ENCODE measurements around the gene EIF3B. TPM values are rescaled to one million over a fixed set of nuclear protein-coding genes. Genes with fewer than 3 reads are reported as not detected.

EIF3B gene
- total and polyA plus RNA-seq, 10 donors = 78.1 to 150 (median 110) TPM

- no peaks in the 10 kb centered on the region for H3K9me3 ChIP-seq
- intact Hi-C loops (cut with DNase I; ENCODE audit: low total_unique reads) = loop anchor here (5.0 kb wide), 1 partner anchor 63 kb away; no protein-coding TSS in a partner anchor
- WGBS, 5 donors = 74 to 88% (median 83%) methylated on average over 20 of the region's 20 CpGs
- H3K4me3 ChIP-seq = peak overlapping the region in 2 of 8 donors; percentile 72 to 97
- TF ChIP-seq POLR2AphosphoS5 (IDR thresholded peaks at IDR 0.05) = no peak
- TF ChIP-seq CTCF (IDR thresholded peaks at IDR 0.05 in 8 of 11, conservative IDR thresholded peaks at IDR 0.05 in 3 of 11) = no peak
- TF ChIP-seq POLR2A (IDR thresholded peaks at IDR 0.05) = no peak
- peak overlapping the region; percentile 53 to 98 (median 95) for H3K27ac ChIP-seq
- no peak for DNase-seq
- peaks cover 0 to 14% (median 2%) of the 10 kb centered on the region in 6 donors for H3K36me3 ChIP-seq
- H3K27me3 ChIP-seq (replicated peaks in 1 of 7) = no peaks in the 10 kb centered on the region
- H3K4me1 ChIP-seq = peaks cover 19 to 95% (median 79%) of the 10 kb centered on the region in 6 donors
These were observed 44.7 kb upstream of the EIF3B start for GRCh38 chr7:2309889-2310331.

- Histone ChIP-seq H3K27me3 (replicated peaks in 1 of 7) (no peaks in the 10 kb centered on the region), H3K9me3 (no peaks in the 10 kb centered on the region), H3K36me3 (peaks cover 0 to 14% (median 2%) of the 10 kb centered on the region in 6 donors), H3K4me3 (peak overlapping the region; percentile 20 to 97 (median 83)), H3K4me1 (peaks cover 19 to 82% (median 62%) of the 10 kb centered on the region in 6 donors), H3K27ac (peak overlapping the region; percentile 46 to 98 (median 96))
- intact Hi-C loops (cut with DNase I; ENCODE audit: low total_unique reads) = loop anchor here (5.0 kb wide), 1 partner anchor 65 kb away; no protein-coding TSS in a partner anchor
- TF ChIP-seq CTCF (IDR thresholded peaks at IDR 0.05 in 8 of 11, conservative IDR thresholded peaks at IDR 0.05 in 3 of 11) = no peak
- TF ChIP-seq POLR2AphosphoS5 (IDR thresholded peaks at IDR 0.05) = peak in 2 of 3 donors; percentile 14 to 20
- TF ChIP-seq POLR2A (IDR thresholded peaks at IDR 0.05) = peak in 1 of 3 donors; percentile 11
- no peak for DNase-seq
- 45 to 74% (median 68%) methylated on average over 17 of the region's 17 CpGs for WGBS, 5 donors
These were observed 42.2 kb upstream of the EIF3B start for GRCh38 chr7:2312267-2312929.

- H3K9me3 ChIP-seq = no peaks in the 10 kb centered on the region
- WGBS, 5 donors = 18 to 21% (median 20%) methylated on average over 35 to 42 of the region's 42 CpGs
- intact Hi-C loops (cut with DNase I; ENCODE audit: low total_unique reads) = loop anchor here (5.0 kb wide), 1 partner anchor 66 kb away; no protein-coding TSS in a partner anchor
- peak overlapping the region; percentile 72 to 97 (median 85) for H3K4me3 ChIP-seq
- DNase-seq = no peak
- H3K4me1 ChIP-seq = peaks cover 14 to 82% (median 56%) of the 10 kb centered on the region in 6 donors
- TF ChIP-seq CTCF (IDR thresholded peaks at IDR 0.05 in 8 of 11, conservative IDR thresholded peaks at IDR 0.05 in 3 of 11) (no peak), POLR2A (IDR thresholded peaks at IDR 0.05) (no peak), POLR2AphosphoS5 (IDR thresholded peaks at IDR 0.05) (no peak)
- peaks cover 0 to 14% (median 2%) of the 10 kb centered on the region in 6 donors for H3K36me3 ChIP-seq
- no peaks in the 10 kb centered on the region for H3K27me3 ChIP-seq (replicated peaks in 1 of 7)
- H3K27ac ChIP-seq = peak overlapping the region; percentile 93 to 98 (median 96)
These were observed 41.0 kb upstream of the EIF3B start for GRCh38 chr7:2313450-2314208.

Data from spleen (tissue), 11 donors.